NT2/D1 (cell line): ENCODE results near the gene P2RX6.

Experiments used
- DNase-seq: peaks from one replicate; pipeline ENCODE4 v3.0.0-alpha.2; 2011; ENCODE audit warnings: low read depth, low spot score
- H3K27me3 ChIP-seq: 2 replicates; pipeline ENCODE4 v1.6.0; 2011; ENCODE audit warnings: mild to moderate bottlenecking; ENCODE audit not compliant: insufficient read length, insufficient read depth
- H3K36me3 ChIP-seq: 2 replicates; pipeline ENCODE4 v1.6.1; 2011; ENCODE audit warnings: mild to moderate bottlenecking, low read length, mixed read lengths; ENCODE audit not compliant: insufficient read depth, insufficient read length
- H3K4me1 ChIP-seq: 2 replicates; pipeline ENCODE4 v1.5.1; 2011; ENCODE audit not compliant: insufficient read depth, insufficient read length
- H3K4me3 ChIP-seq: 2 replicates; pipeline ENCODE4 v1.5.1; 2011; ENCODE audit warnings: low read depth; ENCODE audit not compliant: insufficient read length
- H3K9ac ChIP-seq: 2 replicates; pipeline ENCODE4 v1.6.0; 2011; ENCODE audit warnings: low read depth; ENCODE audit not compliant: insufficient read length
- H3K9me3 ChIP-seq: 2 replicates; pipeline ENCODE4 v1.5.1; 2011; ENCODE audit warnings: mild to moderate bottlenecking, low read length; ENCODE audit not compliant: insufficient read depth
- SUZ12 ChIP-seq: IDR thresholded peaks from 2 replicates; pipeline ENCODE4 v1.6.1; 2011; ENCODE audit not compliant: insufficient read length, insufficient read depth; ENCODE audit errors: extremely low read depth
- YY1 ChIP-seq: IDR thresholded peaks from 2 replicates; pipeline ENCODE4 v1.6.1; 2011; ENCODE audit not compliant: insufficient read length, insufficient read depth
- ZNF274 ChIP-seq: IDR thresholded peaks from 2 replicates; pipeline ENCODE4 v1.6.1; 2011; ENCODE audit warnings: mild to moderate bottlenecking, low read depth, low read length

The P2RX6 gene

GRCh38 chr22:21030032-21030431 is 15.1 kb downstream of the P2RX6 start:
- DNase-seq, result no peak
- no peak overlapping the region for H3K9ac ChIP-seq
- H3K27me3 ChIP-seq, result peaks cover 18% of the 10 kb centered on the region
- H3K4me1 ChIP-seq, result peaks cover 20% of the 10 kb centered on the region
- H3K4me3 ChIP-seq, result no peak overlapping the region
- H3K9me3 ChIP-seq, result no peaks in the 10 kb centered on the region
- no peak for TF ChIP-seq SUZ12
- TF ChIP-seq YY1, result no peak
- TF ChIP-seq ZNF274, result no peak
- no peaks in the 10 kb centered on the region for H3K36me3 ChIP-seq

GRCh38 chr22:21030621-21031544 is 15.9 kb downstream of the P2RX6 start:
- Histone ChIP-seq H3K27me3 (peaks cover 18% of the 10 kb centered on the region), H3K9ac (no peak overlapping the region)
- TF ChIP-seq YY1 (no peak), ZNF274 (no peak), SUZ12 (no peak)

DNA sequence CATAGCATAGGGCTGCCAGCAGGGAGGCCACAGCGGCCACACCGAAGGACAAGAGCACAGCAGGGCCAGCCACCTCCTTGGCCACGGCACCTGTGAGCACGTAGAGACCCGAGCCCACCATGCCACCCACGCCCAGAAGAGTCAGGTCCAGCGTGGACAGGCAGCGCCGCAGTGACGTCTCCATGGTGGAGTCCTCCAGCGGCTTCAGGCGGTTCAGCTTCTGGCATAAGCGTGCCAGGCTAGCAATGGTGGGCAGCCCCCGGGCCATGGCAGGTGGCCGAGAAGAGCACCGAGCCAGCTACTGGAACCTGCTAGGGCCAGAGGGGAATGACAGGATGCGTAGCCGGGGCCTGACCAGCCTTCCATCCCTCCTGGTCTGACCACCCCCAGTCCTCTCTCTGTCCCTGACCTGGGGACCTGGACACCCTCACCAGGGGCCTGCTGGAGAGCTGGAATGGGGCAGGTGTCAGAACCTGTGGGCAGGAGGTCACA is 16.6 kb downstream of the P2RX6 start:
- TF ChIP-seq SUZ12, result no peak
- no peak for TF ChIP-seq ZNF274
- TF ChIP-seq YY1, result no peak
- Histone ChIP-seq H3K9me3 (no peaks in the 10 kb centered on the region), H3K36me3 (no peaks in the 10 kb centered on the region), H3K4me3 (peak overlapping the region; percentile 45), H3K4me1 (peaks cover 15% of the 10 kb centered on the region), H3K27me3 (peaks cover 18% of the 10 kb centered on the region), H3K9ac (peak overlapping the region; percentile 67)
- DNase-seq, result no peak

More at GRCh38 chr22:21030621-21031544, 15.9 kb downstream of the P2RX6 start:
- Histone ChIP-seq H3K9me3 (no peaks in the 10 kb centered on the region), H3K4me3 (no peak overlapping the region), H3K36me3 (no peaks in the 10 kb centered on the region), H3K4me1 (peaks cover 16% of the 10 kb centered on the region)
- no peak for DNase-seq

DNA sequence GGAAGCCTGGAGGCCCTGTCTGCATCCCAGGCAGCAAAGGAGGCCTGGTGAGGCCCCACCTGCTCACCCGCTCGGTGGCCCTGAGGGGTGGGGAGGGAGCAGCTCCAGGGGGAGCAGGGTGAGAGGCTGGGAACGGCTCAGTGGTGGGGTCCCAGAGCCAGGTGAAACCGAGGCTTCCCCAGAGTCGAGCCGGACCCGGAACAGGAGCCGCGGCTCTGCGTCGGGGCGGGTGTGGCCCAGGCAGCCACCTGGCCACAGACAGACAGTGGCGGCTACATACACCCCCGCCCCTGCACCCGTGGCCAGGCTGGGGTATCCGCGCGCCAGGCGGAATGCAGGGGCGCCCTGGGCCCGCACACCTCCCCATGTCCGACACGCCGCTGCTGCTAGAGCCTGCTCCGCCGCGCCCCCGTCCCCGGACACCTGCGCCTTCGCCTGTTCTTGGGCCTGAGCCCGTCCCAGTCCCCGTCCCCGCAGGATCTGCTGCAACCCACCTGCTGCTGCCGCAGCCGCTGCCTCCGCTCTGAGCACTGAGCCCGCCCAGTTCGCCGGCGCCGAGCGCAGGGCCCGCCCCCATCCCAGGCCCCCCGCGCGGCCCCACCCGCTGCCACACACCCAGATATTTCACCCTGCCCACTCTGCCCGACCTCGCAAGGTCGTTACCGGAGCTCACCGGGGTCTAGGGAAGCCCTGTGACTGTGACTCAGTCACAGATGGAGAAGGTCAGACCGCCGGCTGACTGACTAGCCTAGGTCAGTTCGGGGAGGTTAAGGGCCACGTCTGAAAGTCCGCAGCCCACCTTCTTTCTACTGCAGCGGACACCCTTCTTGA is 17.3 kb downstream of the P2RX6 start, which contains the start of gene SLC7A4:
SLC7A4 (minus strand) TSS at position 525 of the 831 bp plus-strand sequence. CDS start 749 bp downstream, outside the sequence.
- H3K9ac ChIP-seq, result peak within 1 kb of the TSS; percentile 67
- H3K4me1 ChIP-seq, result peaks cover 15% of the 10 kb centered on the region
- no peaks in the 10 kb centered on the region for H3K36me3 ChIP-seq
- TF ChIP-seq ZNF274 (no peak), SUZ12 (no peak), YY1 (no peak)
- peak within 1 kb of the TSS; percentile 45 for H3K4me3 ChIP-seq
- H3K27me3 ChIP-seq, result peaks cover 18% of the 10 kb centered on the region
- H3K9me3 ChIP-seq, result no peaks in the 10 kb centered on the region
- DNase-seq, result no peak

DNA sequence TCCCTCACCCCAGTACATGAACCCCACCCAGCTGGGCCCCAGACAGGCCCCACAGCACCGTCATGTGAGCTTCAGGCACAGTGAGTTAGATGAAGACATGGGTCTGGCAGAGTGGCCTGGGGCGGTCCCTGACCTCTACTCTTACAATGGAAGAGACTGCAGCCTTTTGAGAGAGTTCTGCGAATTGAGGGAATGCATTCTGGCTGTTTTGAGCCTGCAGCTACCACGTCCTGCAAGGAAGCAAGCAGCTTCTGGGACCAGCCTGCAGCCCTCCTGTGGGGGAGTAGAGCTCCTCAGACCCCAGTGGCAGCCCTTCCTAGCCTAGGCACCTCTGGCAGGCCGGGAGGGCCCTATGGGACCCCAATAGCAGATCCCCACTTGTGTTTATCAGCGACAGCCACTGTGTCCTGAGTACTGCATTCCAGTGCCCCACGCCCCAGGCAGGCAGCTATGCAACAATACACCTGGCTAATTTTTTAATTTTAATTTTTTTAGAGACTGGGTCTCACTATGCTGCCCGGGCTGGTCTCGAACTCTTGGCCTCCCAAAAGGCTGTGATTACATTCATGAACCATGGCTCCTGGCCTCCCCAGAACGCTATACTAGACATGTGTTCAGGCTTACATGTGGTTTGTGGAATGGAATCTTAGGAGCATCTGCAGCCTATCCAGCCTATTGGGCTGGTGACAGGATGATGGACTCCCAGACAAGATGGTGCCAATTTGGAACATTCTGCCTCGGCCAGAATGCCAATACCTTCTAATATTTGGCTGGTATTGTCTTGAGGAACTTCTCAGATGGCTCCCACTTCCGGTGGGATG is 18.1 kb downstream of the P2RX6 start:
- Histone ChIP-seq H3K4me3 (peak overlapping the region; percentile 43), H3K9me3 (no peaks in the 10 kb centered on the region), H3K27me3 (peaks cover 18% of the 10 kb centered on the region), H3K36me3 (no peaks in the 10 kb centered on the region), H3K9ac (peak overlapping the region; percentile 50), H3K4me1 (peaks cover 15% of the 10 kb centered on the region)
- TF ChIP-seq ZNF274 (no peak), YY1 (no peak), SUZ12 (no peak)
- no peak for DNase-seq

GRCh38 chr22:21033895-21034294 is 18.9 kb downstream of the P2RX6 start:
- Histone ChIP-seq H3K4me3 (no peak overlapping the region), H3K9ac (no peak overlapping the region), H3K9me3 (no peaks in the 10 kb centered on the region), H3K36me3 (no peaks in the 10 kb centered on the region), H3K27me3 (peaks cover 18% of the 10 kb centered on the region), H3K4me1 (peaks cover 15% of the 10 kb centered on the region)
- no peak for DNase-seq
- TF ChIP-seq YY1 (no peak), SUZ12 (no peak), ZNF274 (no peak)
